Activated CD8-positive, alpha-beta memory T cell treated with anti-CD3 and anti-CD28 coated beads, Interleukin-2, amount 50 U/mL, for 24 hours (primary cell): ENCODE measurements around the gene C12orf57.
A peak's percentile ranks its signal among the peaks of the same experiment; 100 is the strongest.

Experiments
- DNase-seq: peaks from one replicate; pipeline ENCODE4 v3.0.0-alpha.2; 2020; ENCODE audit errors: extremely low read depth

The C12orf57 gene

GRCh38 chr12:6937481-6938352, 6.1 kb upstream of the C12orf57 start:
- peak; percentile 87 for DNase-seq

- DNase-seq: no peak
Observed at GRCh38 chr12:6938353-6939190, 5.2 kb upstream of the C12orf57 start.

GRCh38 chr12:6939191-6939540, 4.7 kb upstream of the C12orf57 start:
- DNase-seq: no peak

- DNase-seq: no peak
Observed at GRCh38 chr12:6941267-6941666, 2.6 kb upstream of the C12orf57 start.

GRCh38 chr12:6941782-6942181, 2.0 kb upstream of the C12orf57 start:
- DNase-seq: no peak

GRCh38 chr12:6942331-6942665, 1.5 kb upstream of the C12orf57 start:
- DNase-seq: no peak

- DNase-seq: no peak
Observed at GRCh38 chr12:6943389-6943721, 467 bp upstream of the C12orf57 start.

- peak; percentile 74 for DNase-seq
Observed at GRCh38 chr12:6944381-6945186, 762 bp downstream of the C12orf57 start.

- DNase-seq: no peak
Observed at GRCh38 chr12:6945613-6946012, 1.8 kb downstream of the C12orf57 start.

GRCh38 chr12:6946033-6946919, 2.5 kb downstream of the C12orf57 start:
- DNase-seq: no peak

- no peak for DNase-seq
Observed at GRCh38 chr12:6946920-6947374, 3.1 kb downstream of the C12orf57 start.

GRCh38 chr12:6947615-6948014, 3.8 kb downstream of the C12orf57 start:
- DNase-seq: no peak

GRCh38 chr12:6948873-6949594, 5.2 kb downstream of the C12orf57 start:
- no peak for DNase-seq

- DNase-seq: no peak
Observed at GRCh38 chr12:6950401-6950801, 6.6 kb downstream of the C12orf57 start.

GRCh38 chr12:6950811-6951540, 7.2 kb downstream of the C12orf57 start, which contains the start of gene PTPN6:
Gene PTPN6, plus strand, starts transcription at chr12:6951356. Its CDS starts 157 bp downstream, at chr12:6951513.
- DNase-seq: no peak

GRCh38 chr12:6951551-6952120, 7.8 kb downstream of the C12orf57 start:
- DNase-seq: no peak

- DNase-seq: no peak
Observed at GRCh38 chr12:6952121-6952862, 8.5 kb downstream of the C12orf57 start.

- no peak for DNase-seq
Observed at GRCh38 chr12:6952863-6953441, 9.1 kb downstream of the C12orf57 start.
